Measurements from ENCODE around the gene CYP2J2. TPM values are rescaled to one million over a fixed set of nuclear protein-coding genes. Genes with fewer than 3 reads are reported as not detected.

CYP2J2 gene
- total RNA-seq, 2 donors from 2014 or later = 0.87 to 1.6 TPM

- ATAC-seq (replicated peaks) = peak; percentile 28
- H3K27me3 Mint-ChIP-seq = peaks cover 4% of the 10 kb centered on the region
- H3K36me3 Mint-ChIP-seq (ENCODE audit: low read depth) = no peaks in the 10 kb centered on the region
- no peak overlapping the region for H3K27ac Mint-ChIP-seq
- H3K4me3 Mint-ChIP-seq = no peak overlapping the region
- H3K4me1 Mint-ChIP-seq = peaks cover 5% of the 10 kb centered on the region
- H3K9me3 Mint-ChIP-seq = no peaks in the 10 kb centered on the region
These were observed 23.3 kb downstream of the CYP2J2 start for GRCh38 chr1:59903141-59903754.

GRCh38 chr1:59901770-59902388 is 24.7 kb downstream of the CYP2J2 start:
- peaks cover 4% of the 10 kb centered on the region for H3K27me3 Mint-ChIP-seq
- H3K4me1 Mint-ChIP-seq = peaks cover 5% of the 10 kb centered on the region
- H3K36me3 Mint-ChIP-seq (ENCODE audit: low read depth) = no peaks in the 10 kb centered on the region
- H3K9me3 Mint-ChIP-seq = no peaks in the 10 kb centered on the region
- ATAC-seq (replicated peaks) = no peak
- H3K27ac Mint-ChIP-seq = no peak overlapping the region
- H3K4me3 Mint-ChIP-seq = no peak overlapping the region

GRCh38 chr1:59900640-59901039 is 25.9 kb downstream of the CYP2J2 start:
- Mint-ChIP-seq H3K9me3 (no peaks in the 10 kb centered on the region), H3K4me1 (peaks cover 5% of the 10 kb centered on the region), H3K27me3 (peaks cover 4% of the 10 kb centered on the region), H3K4me3 (no peak overlapping the region), H3K27ac (no peak overlapping the region), H3K36me3 (ENCODE audit: low read depth) (no peaks in the 10 kb centered on the region)
- ATAC-seq (replicated peaks) = no peak

- Mint-ChIP-seq H3K9me3 (no peaks in the 10 kb centered on the region), H3K36me3 (ENCODE audit: low read depth) (no peaks in the 10 kb centered on the region), H3K4me3 (no peak overlapping the region), H3K27me3 (peaks cover 4% of the 10 kb centered on the region), H3K4me1 (peaks cover 5% of the 10 kb centered on the region), H3K27ac (no peak overlapping the region)
- ATAC-seq (replicated peaks) = no peak
These were observed 27.6 kb downstream of the CYP2J2 start for GRCh38 chr1:59898927-59899326.

- ATAC-seq (replicated peaks) = no peak
- Mint-ChIP-seq H3K27me3 (no peaks in the 10 kb centered on the region), H3K36me3 (ENCODE audit: low read depth) (no peaks in the 10 kb centered on the region), H3K4me1 (no peaks in the 10 kb centered on the region), H3K27ac (no peak overlapping the region), H3K9me3 (no peaks in the 10 kb centered on the region), H3K4me3 (no peak overlapping the region)
These were observed 29.4 kb downstream of the CYP2J2 start for GRCh38 chr1:59897165-59897564.

GRCh38 chr1:59892841-59893811 is 33.4 kb downstream of the CYP2J2 start:
- ATAC-seq (replicated peaks) = no peak

GRCh38 chr1:59885160-59885832 is 41.3 kb downstream of the CYP2J2 start:
- Mint-ChIP-seq H3K27me3 (no peaks in the 10 kb centered on the region), H3K36me3 (ENCODE audit: low read depth) (no peaks in the 10 kb centered on the region), H3K4me3 (no peak overlapping the region), H3K9me3 (peaks cover 5% of the 10 kb centered on the region), H3K27ac (no peak overlapping the region), H3K4me1 (no peaks in the 10 kb centered on the region)
- no peak for ATAC-seq (replicated peaks)

More at GRCh38 chr1:59892841-59893811, 33.4 kb downstream of the CYP2J2 start:
- Mint-ChIP-seq H3K4me3 (no peak overlapping the region), H3K9me3 (peaks cover 4% of the 10 kb centered on the region), H3K4me1 (no peaks in the 10 kb centered on the region), H3K27me3 (no peaks in the 10 kb centered on the region), H3K36me3 (ENCODE audit: low read depth) (no peaks in the 10 kb centered on the region), H3K27ac (no peak overlapping the region)

GRCh38 chr1:59880735-59881134 is 45.8 kb downstream of the CYP2J2 start:
- H3K4me1 Mint-ChIP-seq = no peaks in the 10 kb centered on the region
- no peaks in the 10 kb centered on the region for H3K9me3 Mint-ChIP-seq
- no peaks in the 10 kb centered on the region for H3K27me3 Mint-ChIP-seq
- no peak for ATAC-seq (replicated peaks)
- H3K36me3 Mint-ChIP-seq (ENCODE audit: low read depth) = peaks cover 6% of the 10 kb centered on the region
- H3K4me3 Mint-ChIP-seq = no peak overlapping the region
- H3K27ac Mint-ChIP-seq = no peak overlapping the region

- H3K27ac Mint-ChIP-seq = no peak overlapping the region
- H3K4me1 Mint-ChIP-seq = no peaks in the 10 kb centered on the region
- H3K4me3 Mint-ChIP-seq = no peak overlapping the region
- H3K27me3 Mint-ChIP-seq = no peaks in the 10 kb centered on the region
- no peaks in the 10 kb centered on the region for H3K9me3 Mint-ChIP-seq
- ATAC-seq (replicated peaks) = no peak
- peaks cover 7% of the 10 kb centered on the region for H3K36me3 Mint-ChIP-seq (ENCODE audit: low read depth)
These were observed 46.5 kb downstream of the CYP2J2 start for GRCh38 chr1:59879996-59880505.

- H3K27me3 Mint-ChIP-seq = no peaks in the 10 kb centered on the region
- H3K36me3 Mint-ChIP-seq (ENCODE audit: low read depth) = peaks cover 12% of the 10 kb centered on the region
- H3K27ac Mint-ChIP-seq = no peak overlapping the region
- no peak overlapping the region for H3K4me3 Mint-ChIP-seq
- H3K9me3 Mint-ChIP-seq = no peaks in the 10 kb centered on the region
- ATAC-seq (replicated peaks) = no peak
- H3K4me1 Mint-ChIP-seq = no peaks in the 10 kb centered on the region
These were observed 47.0 kb downstream of the CYP2J2 start for GRCh38 chr1:59879574-59879973.

- no peaks in the 10 kb centered on the region for H3K9me3 Mint-ChIP-seq
- no peaks in the 10 kb centered on the region for H3K4me1 Mint-ChIP-seq
- no peak overlapping the region for H3K4me3 Mint-ChIP-seq
- ATAC-seq (replicated peaks) = no peak
- H3K27me3 Mint-ChIP-seq = no peaks in the 10 kb centered on the region
- H3K27ac Mint-ChIP-seq = no peak overlapping the region
- peaks cover 24% of the 10 kb centered on the region for H3K36me3 Mint-ChIP-seq (ENCODE audit: low read depth)
These were observed 48.2 kb downstream of the CYP2J2 start for GRCh38 chr1:59878370-59878769.

- Mint-ChIP-seq H3K27ac (no peak overlapping the region), H3K4me3 (no peak overlapping the region), H3K27me3 (no peaks in the 10 kb centered on the region), H3K36me3 (ENCODE audit: low read depth) (peaks cover 33% of the 10 kb centered on the region), H3K9me3 (no peaks in the 10 kb centered on the region), H3K4me1 (no peaks in the 10 kb centered on the region)
- no peak for ATAC-seq (replicated peaks)
These were observed 49.4 kb downstream of the CYP2J2 start for GRCh38 chr1:59877108-59877682.

GRCh38 chr1:59871746-59872145 is 54.8 kb downstream of the CYP2J2 start:
- Mint-ChIP-seq H3K36me3 (ENCODE audit: low read depth) (peaks cover 71% of the 10 kb centered on the region), H3K4me3 (no peak overlapping the region), H3K27me3 (no peaks in the 10 kb centered on the region), H3K9me3 (no peaks in the 10 kb centered on the region), H3K4me1 (no peaks in the 10 kb centered on the region), H3K27ac (no peak overlapping the region)
- no peak for ATAC-seq (replicated peaks)

GRCh38 chr1:59866462-59866861 is 60.1 kb downstream of the CYP2J2 start:
- H3K27ac Mint-ChIP-seq = no peak overlapping the region
- no peak for ATAC-seq (replicated peaks)
- H3K4me1 Mint-ChIP-seq = no peaks in the 10 kb centered on the region
- no peaks in the 10 kb centered on the region for H3K27me3 Mint-ChIP-seq
- no peak overlapping the region for H3K4me3 Mint-ChIP-seq
- no peaks in the 10 kb centered on the region for H3K9me3 Mint-ChIP-seq
- H3K36me3 Mint-ChIP-seq (ENCODE audit: low read depth) = peaks cover 66% of the 10 kb centered on the region

All from activated T-helper 17 cell treated with anti-CD3 and anti-CD28 coated beads, Interleukin-2, amount 50 U/mL, for 72 hours (primary cell).